Heart left ventricle (tissue), 13 donors: ENCODE results near the gene SRPK2.

Experiments used
- POLR2A ChIP-seq, 2 donors: fragments of 450-650 bp; IDR thresholded peaks; one replicate each; pipeline ENCODE4 v1.6.1; 2017; ENCODE audit warnings: antibody characterized with exemption in 2 of 2, mild to moderate bottlenecking in 2 of 2, moderate library complexity in 2 of 2
- TF ChIP-seq, protein P1 (sequence below), 12 donors: fragments of 200-600 bp; sonication (generic) in 4 of 12; IDR thresholded peaks; one replicate each; pipeline versions ENCODE4 v1.5.0 to v1.8.0; 2018 to 2022; ENCODE audit warnings: antibody characterized with exemption in 12 of 12, mild to moderate bottlenecking in 5 of 12
- donor health status: ischemic (EF 13 %, LVEDD 7.1; RV severe dilation, severe dysfunction).
- donor health status: DM: no; HTN: yes; CAD: no.
- donor health status: DM: no; HTN: no; CAD: no.
- donor health status: ischemic (EF 25% LVEDD 6.9; RV normal size, moderate dysfunction).
- donor health status: ischemic (EF 25% LVEDD 5.7; RV mildly dilated, moderate dysfunction).
- donor health status: ischemic (EF 35%, LVEDD 5.7; RV mildly dilated, moderate dysfunction).
- donor health status: nonischemic (EF 11% LVEDD 7.7; RV severe dilation, severe dysfunction).
- donor health status: DM: yes; HTN: yes; CAD: no.
- donor health status: PGD.
- donor health status: ischemic (EF 29% LVEDD 5.4; RV normal size, mild dysfunction).
- donor health status: nonischemic (EF 23%, LVEDD 6.1; RV moderate dilation, normal function).

- TF ChIP-seq, protein P1, sequence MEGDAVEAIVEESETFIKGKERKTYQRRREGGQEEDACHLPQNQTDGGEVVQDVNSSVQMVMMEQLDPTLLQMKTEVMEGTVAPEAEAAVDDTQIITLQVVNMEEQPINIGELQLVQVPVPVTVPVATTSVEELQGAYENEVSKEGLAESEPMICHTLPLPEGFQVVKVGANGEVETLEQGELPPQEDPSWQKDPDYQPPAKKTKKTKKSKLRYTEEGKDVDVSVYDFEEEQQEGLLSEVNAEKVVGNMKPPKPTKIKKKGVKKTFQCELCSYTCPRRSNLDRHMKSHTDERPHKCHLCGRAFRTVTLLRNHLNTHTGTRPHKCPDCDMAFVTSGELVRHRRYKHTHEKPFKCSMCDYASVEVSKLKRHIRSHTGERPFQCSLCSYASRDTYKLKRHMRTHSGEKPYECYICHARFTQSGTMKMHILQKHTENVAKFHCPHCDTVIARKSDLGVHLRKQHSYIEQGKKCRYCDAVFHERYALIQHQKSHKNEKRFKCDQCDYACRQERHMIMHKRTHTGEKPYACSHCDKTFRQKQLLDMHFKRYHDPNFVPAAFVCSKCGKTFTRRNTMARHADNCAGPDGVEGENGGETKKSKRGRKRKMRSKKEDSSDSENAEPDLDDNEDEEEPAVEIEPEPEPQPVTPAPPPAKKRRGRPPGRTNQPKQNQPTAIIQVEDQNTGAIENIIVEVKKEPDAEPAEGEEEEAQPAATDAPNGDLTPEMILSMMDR (IDR thresholded peaks at IDR 0.05) = no peak
- TF ChIP-seq POLR2A (IDR thresholded peaks at IDR 0.05) = no peak
Observed at GRCh38 chr7:105285118-105285874, 103.4 kb downstream of the SRPK2 start.
